GM12878 (cell line): Measurements from ENCODE around the gene TET3. TPM values are rescaled to one million over a fixed set of nuclear protein-coding genes. Genes with fewer than 3 reads are reported as not detected.

ENCODE experiments used
- ASH2L ChIP-seq: fragments of 300-600, 200-600 bp; sonication (generic); IDR thresholded peaks from 2 replicates; pipeline ENCODE4 v1.6.1; 2017; ENCODE audit warnings: low read depth, mild to moderate bottlenecking, borderline replicate concordance
- HDGF ChIP-seq: fragments of 450-650 bp; IDR thresholded peaks from 2 replicates; pipeline ENCODE4 v1.6.1; 2016; ENCODE audit warnings: antibody characterized with exemption
- JUND ChIP-seq: IDR thresholded peaks from 2 replicates; pipeline ENCODE4 v1.6.1; 2012; ENCODE audit warnings: low read depth, mild to moderate bottlenecking, low read length, improper control_type of control experiment, moderate library complexity
- POLR2AphosphoS5 ChIP-seq: IDR thresholded peaks from 2 replicates; pipeline ENCODE4 v1.6.1; 2011; ENCODE audit warnings: mild to moderate bottlenecking, low read length, inconsistent platforms
- TARDBP ChIP-seq: IDR thresholded peaks from 2 replicates; pipeline ENCODE4 v1.6.1; 2016; ENCODE audit warnings: borderline replicate concordance
- YBX1 ChIP-seq: fragments of 450-650 bp; IDR thresholded peaks from 2 replicates; pipeline ENCODE4 v1.6.1; 2016; ENCODE audit warnings: antibody characterized with exemption
- ZNF622 ChIP-seq: fragments of 450-650 bp; IDR thresholded peaks from 2 replicates; pipeline ENCODE4 v1.6.1; 2017; ENCODE audit warnings: mild to moderate bottlenecking, inconsistent platforms
- polyA plus RNA-seq, 11 experiments: library from polyadenylated mRNA; depleted of rRNA in 4 of 11; unstranded in 6 of 11; stranded (reverse) in 5 of 11; fragments of >200 nt; fragmentation: Nextera tagmentation in 4 of 11; fragmentation: Illumina TruSeq in 1 of 11; extraction: Ambion mirVana in 4 of 11; extraction: Trizol in 1 of 11; gene quantifications; 1 replicate in 1 of 11; 2 replicates in 10 of 11; pipeline versions ENCODE4 v1.2.1 to v1.2.3, GENCODE V29; 2011 to 2016; ENCODE audit warnings: inconsistent platforms in 2 of 11, missing spikeins in 2 of 11, low read depth in 1 of 11
- total RNA-seq, 4 experiments: library from RNA; depleted of rRNA in 3 of 4; stranded (reverse); fragments of >200 nt in 3 of 4; fragmentation: Illumina TruSeq in 1 of 4; extraction: Trizol in 1 of 4; gene quantifications; 2 replicates each; pipeline versions ENCODE4 v1.2.1 to v1.2.3, GENCODE V29; 2013 to 2021
- TF ChIP-seq, protein P1 (sequence below): IDR thresholded peaks from 2 replicates; pipeline ENCODE4 v1.6.1; 2012; ENCODE audit warnings: mild to moderate bottlenecking, low read depth, low read length
- TF ChIP-seq, protein P2 (sequence below): fragments of 450-650 bp; formaldehyde crosslinking; IDR thresholded peaks from 2 replicates; pipeline ENCODE4 v1.4.0; 2022; ENCODE audit warnings: mild to moderate bottlenecking, moderate library complexity

Gene TET3
- total and polyA plus RNA-seq, 10 of the 15 experiments (the other 5 are each of a cell fraction or from before 2014, with no cell fraction given) = 0.77 to 25.9 (median 8.5) TPM

DNA sequence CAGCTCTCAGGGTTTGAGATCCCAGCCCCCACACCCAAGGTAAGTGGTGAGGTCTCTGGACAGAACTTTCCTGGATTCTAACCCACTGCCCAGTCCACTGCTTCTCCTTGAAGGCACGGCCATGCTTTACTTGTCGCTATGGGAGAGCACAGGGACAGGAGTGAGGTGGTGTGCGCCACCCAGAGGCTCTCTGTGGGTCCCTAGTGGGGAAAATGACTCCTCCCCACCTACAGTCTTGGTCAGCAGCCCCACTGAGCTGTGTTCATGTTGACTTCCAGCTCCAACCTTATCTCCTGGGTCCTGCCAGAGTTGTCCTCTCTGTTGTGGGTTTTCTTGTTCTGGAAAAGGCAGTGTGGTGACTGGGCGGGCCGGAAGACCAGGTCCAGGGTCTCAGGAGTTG, 11.1 kb downstream of the TET3 start (continued):
- TF ChIP-seq, protein P1, sequence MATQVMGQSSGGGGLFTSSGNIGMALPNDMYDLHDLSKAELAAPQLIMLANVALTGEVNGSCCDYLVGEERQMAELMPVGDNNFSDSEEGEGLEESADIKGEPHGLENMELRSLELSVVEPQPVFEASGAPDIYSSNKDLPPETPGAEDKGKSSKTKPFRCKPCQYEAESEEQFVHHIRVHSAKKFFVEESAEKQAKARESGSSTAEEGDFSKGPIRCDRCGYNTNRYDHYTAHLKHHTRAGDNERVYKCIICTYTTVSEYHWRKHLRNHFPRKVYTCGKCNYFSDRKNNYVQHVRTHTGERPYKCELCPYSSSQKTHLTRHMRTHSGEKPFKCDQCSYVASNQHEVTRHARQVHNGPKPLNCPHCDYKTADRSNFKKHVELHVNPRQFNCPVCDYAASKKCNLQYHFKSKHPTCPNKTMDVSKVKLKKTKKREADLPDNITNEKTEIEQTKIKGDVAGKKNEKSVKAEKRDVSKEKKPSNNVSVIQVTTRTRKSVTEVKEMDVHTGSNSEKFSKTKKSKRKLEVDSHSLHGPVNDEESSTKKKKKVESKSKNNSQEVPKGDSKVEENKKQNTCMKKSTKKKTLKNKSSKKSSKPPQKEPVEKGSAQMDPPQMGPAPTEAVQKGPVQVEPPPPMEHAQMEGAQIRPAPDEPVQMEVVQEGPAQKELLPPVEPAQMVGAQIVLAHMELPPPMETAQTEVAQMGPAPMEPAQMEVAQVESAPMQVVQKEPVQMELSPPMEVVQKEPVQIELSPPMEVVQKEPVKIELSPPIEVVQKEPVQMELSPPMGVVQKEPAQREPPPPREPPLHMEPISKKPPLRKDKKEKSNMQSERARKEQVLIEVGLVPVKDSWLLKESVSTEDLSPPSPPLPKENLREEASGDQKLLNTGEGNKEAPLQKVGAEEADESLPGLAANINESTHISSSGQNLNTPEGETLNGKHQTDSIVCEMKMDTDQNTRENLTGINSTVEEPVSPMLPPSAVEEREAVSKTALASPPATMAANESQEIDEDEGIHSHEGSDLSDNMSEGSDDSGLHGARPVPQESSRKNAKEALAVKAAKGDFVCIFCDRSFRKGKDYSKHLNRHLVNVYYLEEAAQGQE = no peak
- no peak for TF ChIP-seq TARDBP
- no peak for TF ChIP-seq ASH2L
- no peak for TF ChIP-seq HDGF
- no peak for TF ChIP-seq ZNF622
- TF ChIP-seq, protein P2, sequence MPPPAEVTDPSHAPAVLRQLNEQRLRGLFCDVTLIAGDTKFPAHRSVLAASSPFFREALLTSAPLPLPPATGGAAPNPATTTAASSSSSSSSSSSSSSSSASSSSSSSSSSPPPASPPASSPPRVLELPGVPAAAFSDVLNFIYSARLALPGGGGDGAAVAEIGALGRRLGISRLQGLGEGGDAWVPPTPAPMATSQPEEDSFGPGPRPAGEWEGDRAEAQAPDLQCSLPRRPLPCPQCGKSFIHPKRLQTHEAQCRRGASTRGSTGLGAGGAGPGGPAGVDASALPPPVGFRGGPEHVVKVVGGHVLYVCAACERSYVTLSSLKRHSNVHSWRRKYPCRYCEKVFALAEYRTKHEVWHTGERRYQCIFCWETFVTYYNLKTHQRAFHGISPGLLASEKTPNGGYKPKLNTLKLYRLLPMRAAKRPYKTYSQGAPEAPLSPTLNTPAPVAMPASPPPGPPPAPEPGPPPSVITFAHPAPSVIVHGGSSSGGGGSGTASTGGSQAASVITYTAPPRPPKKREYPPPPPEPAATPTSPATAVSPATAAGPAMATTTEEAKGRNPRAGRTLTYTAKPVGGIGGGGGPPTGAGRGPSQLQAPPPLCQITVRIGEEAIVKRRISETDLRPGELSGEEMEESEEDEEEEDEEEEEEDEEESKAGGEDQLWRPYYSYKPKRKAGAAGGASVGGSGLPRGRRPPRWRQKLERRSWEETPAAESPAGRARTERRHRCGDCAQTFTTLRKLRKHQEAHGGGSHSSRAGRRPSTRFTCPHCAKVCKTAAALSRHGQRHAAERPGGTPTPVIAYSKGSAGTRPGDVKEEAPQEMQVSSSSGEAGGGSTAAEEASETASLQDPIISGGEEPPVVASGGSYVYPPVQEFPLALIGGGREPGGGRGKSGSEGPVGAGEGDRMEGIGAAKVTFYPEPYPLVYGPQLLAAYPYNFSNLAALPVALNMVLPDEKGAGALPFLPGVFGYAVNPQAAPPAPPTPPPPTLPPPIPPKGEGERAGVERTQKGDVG (CRISPR knock-in tag) = no peak
- no peak for TF ChIP-seq JUND
- TF ChIP-seq POLR2AphosphoS5 = no peak
- TF ChIP-seq YBX1 = no peak
- TF ChIP-seq, all 136 proteins: peak for 5
